Inflammatory macrophage treated with lipopolysaccharide for 4 hours (primary cell): ENCODE measurements around the gene JMJD6.

Source experiments
- DNase-seq: peaks from one replicate; pipeline ENCODE4 v3.0.0-alpha.2; 2020

The JMJD6 gene

GRCh38 chr17:76697702-76698465, 28.5 kb downstream of the JMJD6 start:
- no peak for DNase-seq

- no peak for DNase-seq
Observed at GRCh38 chr17:76696763-76697701, 29.4 kb downstream of the JMJD6 start.

GRCh38 chr17:76695059-76695831, 31.2 kb downstream of the JMJD6 start:
- DNase-seq: no peak

GRCh38 chr17:76691379-76692191, 34.8 kb downstream of the JMJD6 start:
- no peak for DNase-seq

- no peak for DNase-seq
Observed at GRCh38 chr17:76690596-76691280, 35.7 kb downstream of the JMJD6 start.

- DNase-seq: no peak
Observed at GRCh38 chr17:76689859-76690258, 36.5 kb downstream of the JMJD6 start.

DNA sequence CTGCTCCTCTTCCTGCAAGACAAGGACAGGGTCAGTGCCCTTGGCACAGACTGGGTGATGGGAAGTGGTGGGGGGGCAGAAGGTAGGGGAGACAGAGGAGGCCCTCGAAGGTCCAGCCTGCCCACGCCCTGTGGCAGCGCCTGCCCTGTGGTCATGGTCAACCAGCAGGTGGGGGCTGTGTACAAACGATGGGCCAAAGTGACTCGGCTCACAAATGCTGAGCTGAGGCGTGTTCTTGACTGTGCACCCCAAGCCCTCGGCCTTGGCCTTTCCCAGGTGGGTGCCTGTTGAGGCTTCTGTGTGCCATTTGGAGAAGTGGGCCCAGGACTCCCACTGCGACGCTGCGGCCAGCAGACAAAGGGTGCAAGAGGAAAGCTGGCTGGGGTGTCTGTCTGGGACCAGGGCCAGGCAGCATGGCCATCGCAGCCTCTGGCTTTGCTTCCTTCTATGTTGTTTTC, 38.2 kb downstream of the JMJD6 start:
- DNase-seq: no peak

DNA sequence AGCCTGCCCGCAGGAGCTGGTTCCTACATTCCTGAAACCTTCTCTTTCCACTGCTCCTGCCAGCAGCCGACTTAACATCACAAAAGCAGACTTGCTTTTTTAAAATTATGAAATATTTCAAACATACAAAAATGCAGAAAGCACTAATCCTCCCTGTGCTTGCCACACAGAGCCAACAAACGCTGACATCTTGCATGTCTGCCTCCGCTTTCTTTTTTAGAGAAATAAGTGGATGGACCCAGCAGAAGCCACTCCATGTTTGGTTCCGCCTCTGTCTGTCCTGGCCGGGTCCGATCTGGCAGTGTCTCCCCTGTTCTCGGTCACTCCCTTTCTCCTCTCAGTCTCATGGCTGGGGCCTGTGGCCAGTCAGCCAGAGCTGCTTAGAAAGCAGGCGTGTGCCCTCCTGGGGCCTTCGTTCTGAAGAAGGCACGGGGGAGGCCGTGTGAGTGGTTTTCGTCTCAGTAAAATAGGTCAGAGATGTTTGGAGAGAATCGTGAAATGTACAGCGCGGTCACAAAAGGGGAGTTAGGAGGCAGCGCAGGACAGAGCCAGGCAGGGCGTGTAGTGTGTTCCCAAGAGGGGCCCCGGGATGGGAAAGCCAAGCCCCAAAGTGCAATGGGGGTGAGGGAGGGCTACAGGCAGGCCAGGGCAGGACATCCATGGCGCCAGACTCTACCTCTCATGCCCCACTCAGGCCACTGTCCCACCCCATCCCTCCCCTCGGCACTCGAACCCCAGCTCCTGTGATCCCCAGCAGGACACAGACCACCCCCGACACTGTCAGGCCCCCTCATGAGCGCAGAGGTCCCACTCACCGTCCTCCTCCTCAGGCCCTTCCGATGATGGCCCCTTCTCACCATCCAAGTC, 38.9 kb downstream of the JMJD6 start:
- DNase-seq: no peak

DNA sequence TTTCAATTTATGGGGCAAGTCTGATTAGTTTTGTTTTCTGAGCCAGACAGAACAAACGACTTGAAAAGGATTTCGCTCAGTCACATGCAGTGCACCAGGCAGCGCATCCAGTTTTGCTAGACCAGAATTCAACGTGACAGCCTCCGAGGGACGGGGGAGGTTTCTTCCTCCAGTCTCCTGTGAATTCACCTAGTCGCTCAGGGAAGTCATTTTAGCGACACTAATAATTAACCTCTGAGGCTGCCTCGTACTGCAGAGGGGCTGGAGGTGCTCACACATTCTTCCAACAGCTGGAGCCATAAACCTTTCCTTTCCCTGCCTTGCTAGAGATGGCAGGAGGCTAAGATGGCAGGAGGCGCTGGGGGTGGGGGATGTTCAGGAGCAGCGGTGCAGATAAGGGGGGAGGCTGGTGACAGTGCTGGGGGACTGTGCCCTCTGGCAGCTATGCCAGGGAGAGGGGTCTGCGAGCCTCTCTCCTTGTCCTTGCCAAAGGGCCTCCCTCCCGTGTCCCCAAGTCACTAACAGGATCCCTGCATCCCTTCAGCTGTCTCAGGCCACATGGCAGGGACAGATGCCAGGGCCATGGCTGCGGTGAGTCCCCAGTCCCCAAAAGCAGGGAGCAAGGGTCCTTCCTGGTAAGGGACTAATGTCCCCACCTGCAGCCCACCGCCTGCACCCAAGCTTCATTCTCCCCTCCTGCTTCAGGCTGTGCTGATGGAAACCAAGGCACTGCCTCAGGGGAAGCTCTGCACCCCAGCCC, 39.7 kb downstream of the JMJD6 start:
- no peak for DNase-seq

DNA sequence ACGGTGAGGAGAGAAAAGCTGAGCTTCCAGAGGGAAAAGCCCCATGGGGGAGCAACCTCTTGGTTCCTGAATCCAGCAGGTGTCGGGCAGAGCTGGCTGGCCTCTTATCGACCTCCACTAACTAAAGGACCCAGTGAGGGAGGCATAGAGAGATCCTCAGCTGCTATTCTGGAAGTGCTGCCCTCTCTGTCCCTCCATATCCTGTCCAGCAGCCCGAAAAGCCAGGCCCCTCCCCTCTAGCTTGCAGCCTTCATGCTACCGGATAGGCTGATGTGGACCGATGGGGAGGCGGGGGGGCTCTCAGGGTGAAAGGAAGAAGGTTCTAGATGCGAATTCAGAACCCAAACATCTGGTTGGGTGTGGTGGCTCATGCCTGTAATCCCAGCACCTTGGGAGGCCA, 40.6 kb downstream of the JMJD6 start:
- no peak for DNase-seq

GRCh38 chr17:76685366-76685765, 41.0 kb downstream of the JMJD6 start:
- DNase-seq: no peak

DNA sequence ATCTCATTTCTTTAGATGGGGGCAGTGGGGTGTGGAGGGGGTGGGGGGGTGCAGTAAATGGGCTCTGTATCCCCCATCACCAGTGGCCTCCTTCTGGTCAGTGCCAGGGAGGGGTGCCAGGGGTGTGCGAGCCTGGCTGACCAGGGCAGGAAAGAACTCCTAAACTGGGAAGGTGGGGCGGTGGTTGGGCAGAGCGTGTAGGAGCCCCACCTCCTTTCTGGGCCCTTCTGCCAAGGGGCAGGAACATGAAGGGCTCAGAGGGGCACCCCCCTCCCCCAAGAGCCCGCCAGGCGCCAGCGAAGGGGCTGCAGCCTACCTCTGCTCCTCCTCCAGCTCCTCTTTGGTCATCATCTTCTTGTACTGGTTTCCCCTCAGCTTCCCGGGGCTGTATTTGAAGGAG, 41.6 kb downstream of the JMJD6 start:
- no peak for DNase-seq

DNA sequence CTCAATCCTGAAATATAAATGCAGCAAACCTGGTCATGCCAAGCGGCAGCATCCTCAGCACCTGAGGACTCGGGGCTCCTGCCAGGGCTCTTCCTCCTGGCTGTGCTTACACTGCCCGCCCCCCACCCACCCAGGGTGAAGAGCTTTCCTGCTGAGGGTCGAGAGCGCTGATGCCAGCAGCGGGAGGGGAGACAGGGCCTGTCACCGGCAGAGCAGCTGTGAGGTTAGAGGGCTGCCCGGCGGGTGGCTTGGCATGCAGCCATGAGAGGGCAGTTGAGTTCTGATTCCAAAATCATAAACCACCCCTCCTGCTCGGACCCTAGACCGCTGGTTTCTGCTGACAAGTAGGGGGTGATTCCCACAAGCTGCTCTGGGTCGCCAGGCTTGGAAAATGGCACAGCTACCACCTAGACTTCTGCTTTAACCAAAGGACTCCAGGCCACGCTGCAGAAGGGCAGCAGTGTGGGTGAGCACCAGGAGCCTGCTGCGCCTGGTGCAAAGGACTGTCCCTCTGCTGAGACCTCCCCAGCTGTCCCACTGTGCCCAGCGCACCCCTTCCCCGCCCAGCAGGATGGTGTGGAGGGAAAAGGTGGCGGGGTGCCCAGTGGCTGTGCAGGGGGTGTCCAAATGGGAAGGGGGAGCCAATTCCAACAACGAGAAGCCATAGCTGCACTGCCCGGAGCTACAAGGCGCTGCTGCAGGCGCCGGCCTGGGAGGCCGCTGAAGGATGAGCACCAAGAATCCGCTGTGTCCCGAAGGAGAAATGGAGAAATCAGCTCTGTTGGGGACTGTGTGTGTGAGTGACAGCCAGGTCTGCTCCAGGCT, 42.3 kb downstream of the JMJD6 start:
- DNase-seq: no peak

GRCh38 chr17:76683011-76683755, 43.2 kb downstream of the JMJD6 start:
- DNase-seq: no peak

DNA sequence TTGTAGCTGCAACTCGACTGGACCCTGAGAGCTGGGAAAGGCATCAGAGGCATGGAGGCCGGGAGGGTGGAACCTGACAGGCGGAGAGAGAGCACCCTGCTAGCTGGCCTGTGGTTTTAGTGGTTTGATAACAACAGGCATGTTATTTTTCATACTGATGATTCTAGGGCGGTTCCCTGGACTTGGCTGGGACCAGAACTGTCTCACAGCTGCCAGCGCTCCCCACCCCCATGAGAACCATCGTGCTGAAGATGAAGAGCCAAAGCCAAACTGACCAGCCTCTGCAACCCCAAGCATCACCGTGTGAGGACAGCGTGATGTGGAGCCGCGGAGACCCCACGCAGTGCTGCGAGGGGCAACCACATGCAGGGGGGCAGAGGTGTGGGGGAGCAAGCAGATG, 44.1 kb downstream of the JMJD6 start:
- no peak for DNase-seq

DNA sequence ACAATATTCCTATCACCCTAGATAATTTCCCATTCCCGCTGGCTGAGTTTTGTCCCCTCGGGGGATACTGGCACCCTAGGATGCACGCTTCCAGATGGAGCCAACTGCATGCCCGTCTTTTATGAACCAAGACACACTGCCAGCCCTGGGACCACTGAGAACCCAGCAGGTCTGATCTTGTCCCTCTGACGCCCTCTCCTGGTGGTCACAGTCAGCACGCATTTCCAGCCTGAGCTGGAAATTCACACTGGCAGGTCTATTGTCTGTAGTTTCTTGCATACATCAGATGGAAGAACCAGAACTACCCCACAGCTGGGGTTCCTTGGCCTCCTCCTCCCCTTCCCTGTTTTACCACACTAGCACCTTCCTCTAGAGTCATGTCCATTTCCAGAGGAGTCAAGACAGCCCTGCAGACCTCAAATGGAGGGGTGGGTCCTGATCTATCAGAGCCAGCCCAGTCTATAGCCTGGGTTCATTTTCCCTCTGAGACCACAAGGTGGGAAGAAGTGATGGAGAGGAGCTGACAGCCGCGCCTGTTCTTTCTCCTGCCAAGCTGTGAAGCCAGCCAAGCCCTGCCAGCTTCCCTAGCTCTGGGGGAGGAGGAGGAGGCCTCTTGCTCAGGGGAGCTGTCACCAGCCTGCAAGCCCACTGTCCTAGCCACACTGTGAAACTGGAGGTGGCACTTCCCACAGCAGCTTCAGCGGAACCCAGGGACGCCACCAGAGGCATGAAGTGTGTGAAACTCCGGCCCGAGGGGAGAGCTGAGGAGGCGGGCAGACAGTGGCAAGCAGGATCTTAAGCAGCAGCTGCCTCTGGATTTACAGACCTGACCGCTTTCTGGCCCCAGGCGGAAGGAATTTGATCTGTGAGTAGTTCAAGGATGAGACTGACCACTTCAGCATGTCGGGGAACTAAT, 44.9 kb downstream of the JMJD6 start:
- DNase-seq: peak; percentile 58

DNA sequence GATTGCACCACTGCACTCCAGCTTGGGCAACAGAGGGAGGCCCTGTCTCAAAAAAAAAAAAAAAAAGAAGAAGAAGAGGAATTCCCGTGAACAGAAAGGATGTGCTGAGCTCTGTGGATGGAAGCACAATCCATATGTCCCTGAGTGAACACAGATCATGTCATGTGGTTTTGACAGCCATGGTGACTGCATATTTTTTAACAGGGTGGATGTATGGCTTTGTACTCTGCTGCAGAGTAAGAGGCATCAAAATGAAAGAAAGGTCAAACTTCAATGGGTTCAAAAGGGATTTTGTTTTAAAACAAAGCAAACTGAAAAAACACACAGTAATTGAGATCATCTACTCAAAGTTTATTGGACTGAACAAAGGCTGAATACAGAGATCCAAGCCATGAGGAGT, 47.2 kb downstream of the JMJD6 start:
- DNase-seq: peak; percentile 38
